ENCODE results near the gene B4GALT7.

- TF ChIP-seq CTCF (conservative IDR thresholded peaks at IDR 0.05; ENCODE audit: low read length) (no peak), EZH2phosphoT487 (IDR thresholded peaks at IDR 0.05; ENCODE audit: borderline replicate concordance, low read depth, low read length) (no peak)
Observed at GRCh38 chr5:177565046-177565445, 34.9 kb upstream of the B4GALT7 start.
